Left lung (tissue), 10 donors: ENCODE data around the gene BATF. TPM values are rescaled to one million over a fixed set of nuclear protein-coding genes. Genes with fewer than 3 reads are reported as not detected.
A peak's percentile ranks its signal among the peaks of the same experiment; 100 is the strongest.

ENCODE experiments used
- ATAC-seq: fragments of 200-7000 bp; cut with Tn5 transposase; one replicate; pipeline ENCODE4 v1.9.1; 2020; ENCODE audit warnings: moderate library complexity
- DNase-seq, 4 donors: peaks; one replicate each; pipeline ENCODE4 v3.0.0-alpha.2; 2013 to 2020
- H3K27ac ChIP-seq, 2 donors: fragments of 200-600 bp; sonication (generic) in 1 of 2; one replicate each; pipeline versions ENCODE4 v1.5.0 to v1.8.0; 2020 to 2021
- H3K27me3 ChIP-seq, 2 donors: fragments of 200-600 bp; sonication (generic) in 1 of 2; one replicate each; pipeline versions ENCODE4 v1.5.0 to v1.8.0; 2020 to 2021
- H3K36me3 ChIP-seq, 2 donors: fragments of 200-600 bp; sonication (generic) in 1 of 2; one replicate each; pipeline versions ENCODE4 v1.5.0 to v1.8.0; 2020 to 2021
- H3K4me1 ChIP-seq, 2 donors: fragments of 200-600 bp; one replicate each; pipeline ENCODE4 v1.8.0; 2021
- H3K4me3 ChIP-seq, 2 donors: fragments of 200-600 bp; sonication (generic) in 1 of 2; one replicate each; pipeline versions ENCODE4 v1.5.0 to v1.8.0; 2020 to 2021; ENCODE audit warnings: mild to moderate bottlenecking in 1 of 2
- H3K9me3 ChIP-seq, 2 donors: fragments of 200-600 bp; sonication (generic) in 1 of 2; one replicate each; pipeline versions ENCODE4 v1.5.0 to v1.8.0; 2020 to 2021
- CTCF ChIP-seq, 2 donors: fragments of 200-600 bp; sonication (generic) in 1 of 2; IDR thresholded peaks; one replicate each; pipeline versions ENCODE4 v1.5.0 to v1.8.0; 2021; ENCODE audit warnings: antibody characterized with exemption in 2 of 2
- intact Hi-C, 2 donors: fragments of 100-400 bp; cut with DNase I; formaldehyde crosslinking; loops; one replicate each; pipeline versions ENCODE4 v1.11.2 to v1.14.2; 2022
- polyA plus RNA-seq, 6 donors: library from polyadenylated mRNA; unstranded; fragments of 120-200 nt; gene quantifications; one replicate each; pipeline ENCODE4 v1.2.1, GENCODE V29; 2013; ENCODE audit not compliant: insufficient read length in 6 of 6
- total RNA-seq, 2 donors: library from RNA; stranded (reverse); fragmentation: NEBNext Ultra II Directional; extraction: Animal tissue kit (Norgen Biotek cat#: 25700); gene quantifications; one replicate each; pipeline ENCODE4 v1.2.1, GENCODE V29; 2021
- donor health status: DM: no; HTN: yes; CAD: no.
- donor health status: DM: no; HTN: no; CAD: no.

The BATF gene
- total and polyA plus RNA-seq, 8 donors = 0.46 to 19.6 (median 1.2) TPM

GRCh38 chr14:75519394-75519793 lies 2.9 kb upstream of the BATF start:
- ATAC-seq = no peak
- no peak for TF ChIP-seq CTCF (IDR thresholded peaks at IDR 0.05)
- no peaks in the 10 kb centered on the region for H3K9me3 ChIP-seq
- peaks cover 0 to 49% of the 10 kb centered on the region in 2 donors for H3K4me1 ChIP-seq
- intact Hi-C loops = no loop called here
- H3K4me3 ChIP-seq = no peak overlapping the region
- H3K27ac ChIP-seq = no peak overlapping the region
- DNase-seq = no peak
- H3K27me3 ChIP-seq = no peaks in the 10 kb centered on the region
- no peaks in the 10 kb centered on the region for H3K36me3 ChIP-seq

DNA sequence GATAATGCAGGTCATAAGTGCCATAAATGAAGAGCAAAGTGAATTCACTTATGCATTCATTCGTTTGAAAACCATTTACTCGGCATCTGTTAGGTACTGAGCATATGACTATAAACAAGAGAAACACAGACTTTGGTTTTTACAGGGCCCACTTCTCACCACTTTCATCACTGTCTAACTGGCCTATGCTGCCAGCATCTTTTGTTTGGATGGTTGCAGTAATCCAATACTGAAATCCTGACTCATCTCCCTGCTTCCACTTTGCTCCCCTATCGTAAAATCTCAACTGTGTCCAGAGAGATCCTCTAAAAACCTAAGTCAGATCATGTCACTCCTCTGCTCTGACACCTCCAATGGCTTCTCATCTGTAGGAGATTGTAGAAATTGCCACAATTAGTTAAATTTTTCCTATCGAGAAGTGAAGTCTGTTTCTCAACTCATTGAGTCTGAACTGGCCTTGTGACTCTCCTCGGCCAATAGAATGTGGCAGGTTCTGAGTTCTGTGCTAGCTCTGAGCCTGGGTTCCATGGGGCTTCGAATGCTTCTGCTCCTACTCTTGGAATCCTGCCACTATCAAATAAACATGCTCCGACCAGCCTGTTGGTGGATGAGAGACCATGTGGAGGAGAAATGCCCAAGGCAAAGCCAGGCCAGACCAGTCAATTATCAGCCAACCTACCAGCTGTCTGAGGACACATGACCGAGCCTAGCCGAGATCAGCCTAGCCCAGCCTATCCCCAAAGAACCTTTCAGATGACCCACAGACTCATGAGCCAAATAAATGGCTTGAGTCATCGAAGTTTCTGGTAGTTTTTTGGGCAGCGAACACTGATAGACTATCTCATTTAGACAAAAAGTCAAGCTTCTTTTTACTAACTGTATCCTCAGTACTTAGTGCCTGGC lies 2.2 kb upstream of the BATF start:
- Histone ChIP-seq H3K36me3 (peaks cover 0 to 2% of the 10 kb centered on the region in 2 donors), H3K9me3 (no peaks in the 10 kb centered on the region), H3K4me1 (peaks cover 0 to 49% of the 10 kb centered on the region in 2 donors), H3K4me3 (no peak overlapping the region), H3K27ac (no peak overlapping the region), H3K27me3 (no peaks in the 10 kb centered on the region)
- no peak for ATAC-seq
- no peak for TF ChIP-seq CTCF (IDR thresholded peaks at IDR 0.05)
- intact Hi-C loops = no loop called here
- DNase-seq = no peak

DNA sequence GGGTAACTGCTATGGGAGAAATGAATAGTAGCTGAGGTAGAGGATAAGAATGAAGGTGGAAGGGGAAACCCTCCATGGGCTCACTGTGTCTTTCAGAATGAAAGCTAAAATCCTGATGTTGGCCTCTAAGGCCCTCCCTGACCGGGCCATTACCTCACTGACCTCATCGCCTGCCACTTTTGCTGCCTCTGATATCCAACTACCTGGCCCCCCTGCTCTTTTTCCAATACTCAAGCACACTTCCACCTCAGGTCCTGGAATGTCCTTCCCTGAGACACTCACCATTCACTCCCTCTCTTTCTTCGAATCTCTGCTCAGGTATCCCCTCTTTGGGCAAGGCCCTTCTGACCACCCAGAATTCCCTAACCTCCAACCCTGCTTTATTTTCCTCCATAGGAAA lies 1.4 kb upstream of the BATF start:
- ATAC-seq = no peak

GRCh38 chr14:75521415-75522199 lies 662 bp upstream of the BATF start:
- intact Hi-C loops = no loop called here
- Histone ChIP-seq H3K9me3 (no peaks in the 10 kb centered on the region), H3K27ac (peak overlapping the region; percentile 44 to 88), H3K36me3 (peaks cover 0 to 13% of the 10 kb centered on the region in 2 donors), H3K27me3 (no peaks in the 10 kb centered on the region), H3K4me3 (peak overlapping the region in 1 of 2 donors; percentile 60), H3K4me1 (peaks cover 0 to 45% of the 10 kb centered on the region in 2 donors)
- TF ChIP-seq CTCF (IDR thresholded peaks at IDR 0.05) = no peak
- DNase-seq = no peak
- ATAC-seq = no peak

More for the DNA sequence above, 1.4 kb upstream of the BATF start:
- Histone ChIP-seq H3K9me3 (no peaks in the 10 kb centered on the region), H3K27ac (no peak overlapping the region), H3K36me3 (peaks cover 0 to 9% of the 10 kb centered on the region in 2 donors), H3K4me3 (no peak overlapping the region), H3K4me1 (peaks cover 0 to 47% of the 10 kb centered on the region in 2 donors), H3K27me3 (no peaks in the 10 kb centered on the region)
- intact Hi-C loops = no loop called here
- no peak for TF ChIP-seq CTCF (IDR thresholded peaks at IDR 0.05)
- no peak for DNase-seq

- H3K27me3 ChIP-seq = no peaks in the 10 kb centered on the region
- no peaks in the 10 kb centered on the region for H3K9me3 ChIP-seq
- peak overlapping the region; percentile 7 to 60 for H3K4me3 ChIP-seq
- TF ChIP-seq CTCF (IDR thresholded peaks at IDR 0.05) = no peak
- H3K4me1 ChIP-seq = peaks cover 0 to 46% of the 10 kb centered on the region in 2 donors
- peak; percentile 16 for ATAC-seq
- intact Hi-C loops = no loop called here
- DNase-seq = no peak
- peaks cover 0 to 20% of the 10 kb centered on the region in 2 donors for H3K36me3 ChIP-seq
- peak overlapping the region; percentile 44 to 88 for H3K27ac ChIP-seq
Observed at GRCh38 chr14:75522983-75523318, 682 bp downstream of the BATF start.
